ENCODE measurements around the gene ZC3H12A.
A peak's percentile ranks its signal among the peaks of the same experiment; 100 is the strongest.

The ZC3H12A gene

GRCh38 chr1:37475380-37476086, 1.2 kb downstream of the ZC3H12A start:
- CTCF ChIA-PET = interaction anchor here (1.2 to 10.5 kb wide), 6 partner anchors 11 to 25 kb away, joined by 3 to 182 read pairs (median 5); no protein-coding TSS in a partner anchor
- POLR2A ChIA-PET = interaction anchor here (0.7 to 4.4 kb wide), 5 partner anchors 8 to 39 kb away, joined by 3 to 49 read pairs (median 4); partner anchors contain the start of gene MEAF6
- DNase-seq (ENCODE audit: low read depth, low spot score) = no peak
- H3K4me3 ChIP-seq (ENCODE audit: low read depth, low read length) = peak overlapping the region; percentile 93
- TF ChIP-seq, protein P1, sequence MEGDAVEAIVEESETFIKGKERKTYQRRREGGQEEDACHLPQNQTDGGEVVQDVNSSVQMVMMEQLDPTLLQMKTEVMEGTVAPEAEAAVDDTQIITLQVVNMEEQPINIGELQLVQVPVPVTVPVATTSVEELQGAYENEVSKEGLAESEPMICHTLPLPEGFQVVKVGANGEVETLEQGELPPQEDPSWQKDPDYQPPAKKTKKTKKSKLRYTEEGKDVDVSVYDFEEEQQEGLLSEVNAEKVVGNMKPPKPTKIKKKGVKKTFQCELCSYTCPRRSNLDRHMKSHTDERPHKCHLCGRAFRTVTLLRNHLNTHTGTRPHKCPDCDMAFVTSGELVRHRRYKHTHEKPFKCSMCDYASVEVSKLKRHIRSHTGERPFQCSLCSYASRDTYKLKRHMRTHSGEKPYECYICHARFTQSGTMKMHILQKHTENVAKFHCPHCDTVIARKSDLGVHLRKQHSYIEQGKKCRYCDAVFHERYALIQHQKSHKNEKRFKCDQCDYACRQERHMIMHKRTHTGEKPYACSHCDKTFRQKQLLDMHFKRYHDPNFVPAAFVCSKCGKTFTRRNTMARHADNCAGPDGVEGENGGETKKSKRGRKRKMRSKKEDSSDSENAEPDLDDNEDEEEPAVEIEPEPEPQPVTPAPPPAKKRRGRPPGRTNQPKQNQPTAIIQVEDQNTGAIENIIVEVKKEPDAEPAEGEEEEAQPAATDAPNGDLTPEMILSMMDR (IDR thresholded peaks at IDR 0.05; ENCODE audit: insufficient read depth, low read length, missing control alignments) = no peak

- ChIA-PET POLR2A (interaction anchor here (1.6 to 4.4 kb wide), 2 partner anchors 10 kb away, joined by 6 to 49 read pairs; no protein-coding TSS in a partner anchor), CTCF (interaction anchor here (1.0 to 10.5 kb wide), 6 partner anchors 10 to 38 kb away, joined by 3 to 182 read pairs (median 6); partner anchors contain the start of gene MEAF6)
- TF ChIP-seq, protein P1 (IDR thresholded peaks at IDR 0.05; ENCODE audit: insufficient read depth, low read length, missing control alignments) = no peak
- H3K4me3 ChIP-seq (ENCODE audit: low read depth, low read length) = peak overlapping the region; percentile 93
- DNase-seq (ENCODE audit: low read depth, low spot score) = no peak
Observed at GRCh38 chr1:37476087-37476452, 1.7 kb downstream of the ZC3H12A start.

- DNase-seq (ENCODE audit: low read depth, low spot score) = no peak
- peak overlapping the region; percentile 93 for H3K4me3 ChIP-seq (ENCODE audit: low read depth, low read length)
- CTCF ChIA-PET = interaction anchor here (1.0 to 10.5 kb wide), 7 partner anchors 9 to 38 kb away, joined by 3 to 182 read pairs (median 6); partner anchors contain the start of gene MEAF6
- TF ChIP-seq, protein P1 (IDR thresholded peaks at IDR 0.05; ENCODE audit: insufficient read depth, low read length, missing control alignments) = no peak
- POLR2A ChIA-PET = interaction anchor here (0.6 to 4.4 kb wide), 3 partner anchors 9 to 25 kb away, joined by 3 to 49 read pairs (median 3); no protein-coding TSS in a partner anchor
Observed at GRCh38 chr1:37476460-37477197, 2.2 kb downstream of the ZC3H12A start.

- DNase-seq (ENCODE audit: low read depth, low spot score) = no peak
- POLR2A ChIA-PET = interaction anchor here (0.6 to 4.4 kb wide), 4 partner anchors 9 to 25 kb away, joined by 3 to 49 read pairs (median 5); no protein-coding TSS in a partner anchor
- CTCF ChIA-PET = interaction anchor here (1.2 to 10.5 kb wide), 4 partner anchors 7 to 37 kb away, joined by 3 to 182 read pairs (median 42); partner anchors contain the start of gene MEAF6
- H3K4me3 ChIP-seq (ENCODE audit: low read depth, low read length) = peak overlapping the region; percentile 93
- TF ChIP-seq, protein P1 (IDR thresholded peaks at IDR 0.05; ENCODE audit: insufficient read depth, low read length, missing control alignments) = no peak
Observed at GRCh38 chr1:37477198-37477931, 3.0 kb downstream of the ZC3H12A start.

- TF ChIP-seq, protein P1 (IDR thresholded peaks at IDR 0.05; ENCODE audit: insufficient read depth, low read length, missing control alignments) = no peak
- ChIA-PET POLR2A (interaction anchor here (0.6 to 1.9 kb wide), 2 partner anchors 9 to 22 kb away, joined by 3 to 7 read pairs; no protein-coding TSS in a partner anchor), CTCF (interaction anchor here (1.2 to 10.5 kb wide), 4 partner anchors 8 to 37 kb away, joined by 3 to 182 read pairs (median 42); partner anchors contain the start of gene MEAF6)
- H3K4me3 ChIP-seq (ENCODE audit: low read depth, low read length) = peak overlapping the region; percentile 93
- DNase-seq (ENCODE audit: low read depth, low spot score) = no peak
Observed at GRCh38 chr1:37477946-37478345, 3.6 kb downstream of the ZC3H12A start.
